GM18505 (cell line): ENCODE data around the gene HHAT.

Experiments used
- ATAC-seq: cut with Tn5 transposase; IDR thresholded peaks from one replicate; pipeline ENCODE4 v1.9.1; 2021; ENCODE audit not compliant: unreplicated experiment
- POLR2A ChIP-seq: IDR thresholded peaks from 4 replicates; pipeline ENCODE4 v1.6.1; 2011; ENCODE audit warnings: borderline replicate concordance; ENCODE audit not compliant: insufficient read depth, insufficient read length; ENCODE audit errors: extremely low read depth

HHAT gene

GRCh38 chr1:210328746-210329503, at the start of gene HHAT:
Gene HHAT (plus strand): TSS chr1:210328902. CDS start chr1:210348976, 20,074 bp downstream.
- peak; percentile 54 for TF ChIP-seq POLR2A
- peak; percentile 58 for ATAC-seq

- no peak for ATAC-seq
- TF ChIP-seq POLR2A = no peak
Measured at GRCh38 chr1:210280221-210280620, 48.5 kb upstream of the HHAT start.

GRCh38 chr1:210288116-210288515, 40.6 kb upstream of the HHAT start:
- no peak for TF ChIP-seq POLR2A
- no peak for ATAC-seq

DNA sequence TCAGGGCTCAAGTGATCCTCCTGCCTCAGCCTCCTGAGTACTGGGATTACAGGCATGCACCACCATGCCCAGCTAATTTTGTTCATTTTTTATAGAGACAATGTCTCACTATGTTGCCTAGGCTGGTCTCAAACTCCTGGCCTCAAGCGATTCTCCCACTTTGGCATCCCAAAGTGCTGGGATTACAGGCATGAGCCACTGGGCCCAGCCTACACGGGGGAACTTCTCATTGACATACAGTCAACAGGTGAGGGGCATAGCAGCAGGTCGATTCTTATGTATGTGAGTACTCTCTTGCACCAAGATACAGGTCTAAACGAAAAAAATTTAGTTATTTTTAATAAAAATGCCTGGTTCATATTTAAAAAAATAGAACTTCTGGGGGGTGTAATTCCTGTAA, 39.5 kb upstream of the HHAT start:
- no peak for TF ChIP-seq POLR2A
- ATAC-seq = no peak

DNA sequence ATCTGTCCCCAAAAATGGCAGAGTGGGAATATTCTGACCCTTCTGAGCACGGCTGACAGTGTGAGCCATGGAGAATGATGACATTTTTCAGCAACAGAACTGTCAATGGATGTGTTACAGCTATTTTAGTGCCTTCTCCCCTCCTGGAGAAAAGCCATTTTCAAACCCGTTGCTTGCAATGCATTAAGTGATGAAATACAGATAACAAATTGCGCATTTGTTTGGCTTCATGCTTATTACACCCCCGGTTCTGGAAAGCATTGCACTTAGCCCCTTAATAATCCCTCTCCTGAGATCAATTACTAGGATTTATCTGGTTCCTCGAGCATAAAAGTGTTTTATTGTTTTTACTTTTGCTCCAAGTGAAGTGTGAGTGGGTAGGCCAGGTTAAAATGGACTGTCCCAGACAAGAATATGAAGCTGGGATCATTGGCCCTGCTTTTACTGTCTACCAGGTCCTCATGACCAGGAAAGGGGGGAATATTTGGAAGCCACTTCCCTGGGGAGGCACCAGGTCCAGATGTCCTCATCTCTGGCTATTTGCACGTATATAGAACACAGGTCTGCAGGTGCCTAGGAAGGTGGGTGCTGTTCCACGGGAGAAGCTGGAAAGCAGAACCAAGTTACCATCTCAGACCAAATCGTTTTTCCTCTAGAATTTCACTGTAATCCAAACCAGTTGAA, 37.5 kb upstream of the HHAT start:
- no peak for TF ChIP-seq POLR2A
- no peak for ATAC-seq

GRCh38 chr1:210291786-210292230, 36.9 kb upstream of the HHAT start:
- TF ChIP-seq POLR2A = no peak

GRCh38 chr1:210292231-210292871, 36.4 kb upstream of the HHAT start:
- ATAC-seq = peak; percentile 68
- TF ChIP-seq POLR2A = no peak

More at GRCh38 chr1:210291786-210292230, 36.9 kb upstream of the HHAT start:
- ATAC-seq = no peak

GRCh38 chr1:210293171-210293607, 35.5 kb upstream of the HHAT start:
- TF ChIP-seq POLR2A = no peak
- ATAC-seq = no peak

GRCh38 chr1:210294999-210295745, 33.5 kb upstream of the HHAT start:
- ATAC-seq = no peak
- no peak for TF ChIP-seq POLR2A

DNA sequence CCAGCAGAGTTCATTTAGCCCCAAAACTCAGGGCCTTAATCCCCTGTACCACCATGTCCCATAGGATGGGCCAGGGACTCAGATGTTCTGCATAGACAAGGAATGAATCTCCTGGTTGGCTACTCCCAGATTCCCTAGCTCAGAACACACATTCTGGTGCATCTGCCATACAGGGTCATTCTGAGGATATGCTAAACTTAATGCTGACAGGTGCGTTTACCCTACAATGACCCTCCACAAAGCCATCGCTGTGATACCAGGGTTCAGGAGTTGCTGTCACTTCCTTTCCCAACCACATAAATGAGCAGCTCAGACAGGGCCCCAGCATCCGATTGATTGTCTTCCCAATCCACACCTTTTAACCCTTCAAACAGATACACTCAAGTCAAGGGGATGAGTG, 32.0 kb upstream of the HHAT start:
- TF ChIP-seq POLR2A = no peak

DNA sequence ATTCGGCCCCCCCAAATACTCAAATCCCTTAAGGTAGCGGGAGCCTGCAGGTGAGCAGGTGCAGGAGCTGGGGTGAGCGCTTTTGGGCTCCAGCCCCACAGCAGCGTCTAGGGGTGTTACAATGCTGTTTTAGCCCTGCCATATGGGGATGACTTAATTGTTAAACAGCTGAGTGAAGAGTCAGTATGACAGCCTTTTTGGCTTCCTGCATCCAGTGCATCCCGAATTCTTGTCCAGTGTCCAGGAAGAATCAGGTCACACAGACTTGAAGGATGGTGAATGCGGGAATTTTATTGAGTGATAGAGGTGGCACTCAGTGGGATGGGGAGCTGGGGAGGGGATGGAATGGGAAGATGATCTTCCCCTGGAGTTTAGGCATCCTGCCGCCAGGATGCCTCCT, 30.4 kb upstream of the HHAT start:
- TF ChIP-seq POLR2A = no peak
- no peak for ATAC-seq

More for the DNA sequence above, 32.0 kb upstream of the HHAT start:
- ATAC-seq = no peak

- ATAC-seq = no peak
- TF ChIP-seq POLR2A = no peak
Measured at GRCh38 chr1:210298936-210299335, 29.8 kb upstream of the HHAT start.

- no peak for ATAC-seq
- no peak for TF ChIP-seq POLR2A
Measured at GRCh38 chr1:210299501-210299900, 29.2 kb upstream of the HHAT start.

- no peak for ATAC-seq
- no peak for TF ChIP-seq POLR2A
Measured at GRCh38 chr1:210300923-210301614, 27.6 kb upstream of the HHAT start.
